ENCODE measurements around the gene NKAP.
"Not testable (repeated sequence)": the region's sequence is repeated elsewhere in the genome, so short reads cannot be mapped to it uniquely, and the experiment has no call there.

The NKAP gene

GRCh38 chrX:119943185-119943988 is at the start of gene NKAP:
TSS of gene NKAP (minus strand) at chrX:119943751. CDS start at chrX:119943605, 146 bp downstream.
- in situ Hi-C loops (cut with MboI; ENCODE audit: low sequenced_read_pairs): no loop called here

- in situ Hi-C loops (cut with MboI; ENCODE audit: low sequenced_read_pairs): no loop called here
These were observed 47.6 kb upstream of the NKAP start for GRCh38 chrX:119991005-119991787.

- in situ Hi-C loops (cut with MboI; ENCODE audit: low sequenced_read_pairs): no loop called here
These were observed 47.0 kb upstream of the NKAP start for GRCh38 chrX:119990556-119991004.

GRCh38 chrX:119989905-119990555 is 46.5 kb upstream of the NKAP start:
- in situ Hi-C loops (cut with MboI; ENCODE audit: low sequenced_read_pairs): no loop called here

GRCh38 chrX:119986203-119986602 is 42.7 kb upstream of the NKAP start:
- in situ Hi-C loops (cut with MboI; ENCODE audit: low sequenced_read_pairs): no loop called here

GRCh38 chrX:119984652-119985051 is 41.1 kb upstream of the NKAP start:
- in situ Hi-C loops (cut with MboI; ENCODE audit: low sequenced_read_pairs): no loop called here

GRCh38 chrX:119983494-119983893 is 39.9 kb upstream of the NKAP start:
- in situ Hi-C loops (cut with MboI; ENCODE audit: low sequenced_read_pairs): no loop called here

GRCh38 chrX:119982145-119982544 is 38.6 kb upstream of the NKAP start:
- in situ Hi-C loops (cut with MboI; ENCODE audit: low sequenced_read_pairs): no loop called here

GRCh38 chrX:119981286-119982070 is 37.9 kb upstream of the NKAP start:
- in situ Hi-C loops (cut with MboI; ENCODE audit: low sequenced_read_pairs): no loop called here

- in situ Hi-C loops (cut with MboI; ENCODE audit: low sequenced_read_pairs): not testable (repeated sequence)
These were observed 33.6 kb upstream of the NKAP start for GRCh38 chrX:119977172-119977571.

GRCh38 chrX:119971184-119971583 is 27.6 kb upstream of the NKAP start:
- in situ Hi-C loops (cut with MboI; ENCODE audit: low sequenced_read_pairs): no loop called here

- in situ Hi-C loops (cut with MboI; ENCODE audit: low sequenced_read_pairs): no loop called here
These were observed 27.0 kb upstream of the NKAP start for GRCh38 chrX:119970574-119970973.

GRCh38 chrX:119966837-119967236 is 23.3 kb upstream of the NKAP start:
- in situ Hi-C loops (cut with MboI; ENCODE audit: low sequenced_read_pairs): not testable (repeated sequence)

GRCh38 chrX:119960625-119961024 is 17.1 kb upstream of the NKAP start:
- in situ Hi-C loops (cut with MboI; ENCODE audit: low sequenced_read_pairs): no loop called here

- in situ Hi-C loops (cut with MboI; ENCODE audit: low sequenced_read_pairs): not testable (repeated sequence)
These were observed 12.4 kb upstream of the NKAP start for GRCh38 chrX:119955807-119956570.

GRCh38 chrX:119954374-119954773 is 10.8 kb upstream of the NKAP start:
- in situ Hi-C loops (cut with MboI; ENCODE audit: low sequenced_read_pairs): no loop called here

- in situ Hi-C loops (cut with MboI; ENCODE audit: low sequenced_read_pairs): no loop called here
These were observed 4.8 kb upstream of the NKAP start for GRCh38 chrX:119948381-119948780.

GRCh38 chrX:119945481-119945880 is 1.9 kb upstream of the NKAP start:
- in situ Hi-C loops (cut with MboI; ENCODE audit: low sequenced_read_pairs): no loop called here

GRCh38 chrX:119942831-119943184 is 743 bp downstream of the NKAP start:
- in situ Hi-C loops (cut with MboI; ENCODE audit: low sequenced_read_pairs): no loop called here

- in situ Hi-C loops (cut with MboI; ENCODE audit: low sequenced_read_pairs): no loop called here
These were observed 1.3 kb downstream of the NKAP start for GRCh38 chrX:119942173-119942819.

Measured in hTERT RPE-1 (cell line).